Measurements from ENCODE around the gene R3HDM2.
"Not testable (repeated sequence)": the region's sequence is repeated elsewhere in the genome, so short reads cannot be mapped to it uniquely, and the experiment has no call there.

R3HDM2 gene

DNA sequence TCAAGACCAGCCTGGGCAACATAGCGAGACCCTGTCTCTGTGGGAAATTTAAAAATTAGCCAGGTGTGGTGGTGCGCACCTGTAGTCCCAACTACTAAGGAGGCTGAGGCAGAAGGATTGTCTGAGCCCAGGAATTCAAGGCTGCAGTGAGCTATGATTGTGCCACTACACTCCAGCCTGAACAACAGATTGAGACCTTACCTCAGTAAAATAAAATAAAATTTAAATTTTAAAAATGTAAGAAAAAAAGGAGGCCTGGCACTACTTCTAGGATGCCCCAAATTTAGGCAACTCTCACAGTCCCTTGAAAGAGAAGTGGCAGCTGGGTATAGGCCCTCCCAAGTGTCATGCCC, 23.3 kb upstream of the R3HDM2 start:
- DNase-seq (ENCODE audit: low read depth in 2 of 2, low spot score in 1 of 2) = no peak

DNA sequence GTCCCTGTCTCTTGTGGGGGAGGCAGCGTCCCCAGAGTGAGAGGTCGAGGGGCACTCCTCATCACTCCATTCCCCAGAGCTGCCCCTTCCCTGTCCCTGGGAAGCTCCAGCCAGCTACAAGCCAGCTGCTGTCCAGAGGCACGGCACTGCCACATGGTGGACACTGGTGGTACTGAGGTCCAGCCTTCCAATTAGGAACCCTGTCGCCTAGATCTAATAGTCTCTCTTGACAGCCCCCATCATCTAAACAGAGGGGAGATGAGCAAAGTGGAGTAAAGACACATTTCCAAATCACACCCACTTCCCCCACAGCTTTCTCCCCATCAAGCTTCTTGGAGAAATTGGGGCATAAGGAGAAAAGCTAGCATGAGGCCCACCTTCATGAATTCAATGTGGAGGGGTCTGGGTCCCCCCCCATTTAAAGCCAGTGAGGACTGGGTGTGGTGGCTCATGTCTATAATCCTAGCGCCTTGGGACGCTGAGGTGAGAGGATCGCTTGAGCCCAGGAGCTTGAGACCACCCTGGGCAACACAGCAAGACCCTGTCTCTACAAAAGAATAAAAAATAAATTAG, 22.2 kb upstream of the R3HDM2 start:
- peak in 1 of 2 donors; percentile 27 for DNase-seq (ENCODE audit: low read depth in 2 of 2, low spot score in 1 of 2)

DNA sequence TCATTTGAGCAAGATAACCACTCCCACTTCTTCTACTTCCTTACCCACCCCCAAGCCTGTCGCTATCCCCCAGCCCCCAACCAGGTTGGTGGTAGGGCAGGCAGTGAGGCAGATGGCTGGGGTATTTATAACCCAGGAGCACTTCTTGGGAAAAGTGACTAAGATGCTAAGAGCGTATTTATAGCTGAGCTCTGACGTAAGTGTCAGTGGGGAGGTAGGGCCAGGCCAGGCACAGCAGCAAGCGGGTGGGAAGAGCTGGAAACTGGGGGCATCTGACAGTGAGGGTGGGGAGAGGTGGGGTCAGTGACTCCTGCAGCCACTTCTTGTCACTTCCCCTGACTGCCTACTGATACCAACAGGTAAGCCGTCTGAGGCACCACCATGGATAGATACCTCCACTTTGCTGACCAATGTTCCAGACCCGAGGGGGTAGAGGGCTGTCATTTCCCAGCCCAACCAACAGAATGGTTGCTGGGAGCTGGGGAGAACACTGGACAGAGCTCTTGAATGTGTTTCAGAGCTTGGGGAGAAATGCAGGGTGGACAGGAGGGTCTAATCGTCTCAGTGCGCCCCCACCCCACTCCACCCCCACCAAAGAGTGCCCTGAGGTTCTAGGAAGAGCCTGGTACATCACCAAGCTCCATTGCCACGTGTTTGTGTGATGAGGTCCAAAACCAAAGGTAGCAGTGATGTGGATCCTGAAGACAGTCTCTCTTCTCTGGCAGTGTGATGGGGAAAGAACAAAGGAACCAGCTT, 21.5 kb upstream of the R3HDM2 start:
- no peak for DNase-seq (ENCODE audit: low read depth in 2 of 2, low spot score in 1 of 2)

DNA sequence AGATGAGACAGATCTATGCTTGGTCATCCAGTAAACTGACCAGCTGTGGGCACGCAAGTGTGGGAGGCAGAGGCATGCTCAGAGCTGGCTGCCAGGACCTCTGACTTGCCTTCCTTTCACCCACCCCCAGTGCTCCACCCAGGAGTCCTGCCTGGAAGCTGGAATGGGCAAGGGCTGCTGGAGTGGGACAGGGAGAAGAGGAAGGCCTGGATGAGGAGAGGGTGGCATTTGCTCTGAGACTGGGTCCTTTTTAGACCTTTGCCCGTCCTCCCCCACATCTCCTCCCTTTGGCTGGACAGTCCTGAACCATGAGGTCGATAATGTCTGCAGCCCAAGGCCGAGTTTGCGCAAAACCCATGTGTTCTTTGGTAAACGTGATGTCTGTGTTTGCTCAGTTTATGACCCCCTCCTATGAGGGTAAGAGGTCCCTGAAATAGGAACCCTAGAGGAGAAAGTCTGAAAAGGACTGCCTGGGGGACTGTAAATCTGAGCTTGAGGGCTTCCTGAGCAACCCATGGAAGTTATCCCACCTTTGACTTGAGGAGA, 20.5 kb upstream of the R3HDM2 start:
- DNase-seq (ENCODE audit: low read depth in 2 of 2, low spot score in 1 of 2) = no peak

DNA sequence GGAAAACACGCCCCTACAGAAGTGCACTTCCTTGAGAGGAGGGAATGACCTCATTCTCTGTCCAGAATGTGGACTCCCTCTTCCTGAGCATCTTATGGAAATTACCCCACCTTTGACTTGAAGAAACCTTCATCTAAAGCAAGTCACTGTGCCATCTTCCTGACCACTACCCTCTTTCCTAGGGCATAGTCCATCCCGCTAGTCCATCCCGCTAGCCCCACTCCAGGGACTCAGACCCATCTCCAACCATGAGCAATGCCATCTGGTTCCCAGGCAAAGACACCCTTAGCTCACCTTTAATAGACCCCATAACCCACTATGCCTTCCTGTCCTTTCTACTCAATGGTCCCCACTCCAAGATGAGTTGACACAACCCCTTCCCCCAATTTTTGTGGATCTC, 19.2 kb upstream of the R3HDM2 start:
- DNase-seq (ENCODE audit: low read depth in 2 of 2, low spot score in 1 of 2) = no peak

DNA sequence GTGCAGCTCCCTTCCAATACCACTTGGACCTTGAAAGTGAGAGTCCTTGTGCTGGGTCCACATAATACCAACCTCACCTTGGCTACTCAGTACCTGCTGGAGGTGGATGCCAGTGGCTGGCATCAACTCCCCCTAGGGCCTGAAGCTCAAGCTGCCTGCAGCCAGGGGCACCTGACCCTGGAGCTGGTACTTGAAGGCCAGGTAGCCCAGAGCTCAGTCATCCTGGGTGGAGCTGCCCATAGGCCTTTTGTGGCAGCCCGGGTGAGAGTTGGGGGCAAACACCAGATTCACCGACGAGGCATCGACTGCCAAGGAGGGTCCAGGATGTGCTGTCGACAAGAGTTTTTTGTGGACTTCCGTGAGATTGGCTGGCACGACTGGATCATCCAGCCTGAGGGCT, 18.5 kb upstream of the R3HDM2 start:
- no peak for DNase-seq (ENCODE audit: low read depth in 2 of 2, low spot score in 1 of 2)

DNA sequence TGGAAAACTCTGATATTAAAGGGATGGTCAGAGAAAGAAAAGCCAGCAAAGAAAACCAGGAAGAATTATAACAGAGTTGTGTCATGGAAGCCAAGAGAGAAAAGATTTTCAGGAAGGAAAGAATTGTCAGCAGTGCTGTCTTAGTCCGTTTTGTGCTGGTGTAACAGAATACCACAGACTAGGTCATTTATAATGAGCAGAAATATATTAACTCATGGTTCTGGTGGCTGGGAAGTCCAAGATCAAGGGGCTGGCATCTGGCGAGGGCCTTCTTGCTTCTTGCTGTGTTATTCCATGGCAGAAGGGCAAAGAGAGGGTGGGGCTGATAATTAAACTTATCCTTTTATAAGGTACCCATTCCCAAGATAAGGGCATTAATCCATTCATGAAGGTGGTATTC, 17.8 kb upstream of the R3HDM2 start:
- no peak for DNase-seq (ENCODE audit: low read depth in 2 of 2, low spot score in 1 of 2)

DNA sequence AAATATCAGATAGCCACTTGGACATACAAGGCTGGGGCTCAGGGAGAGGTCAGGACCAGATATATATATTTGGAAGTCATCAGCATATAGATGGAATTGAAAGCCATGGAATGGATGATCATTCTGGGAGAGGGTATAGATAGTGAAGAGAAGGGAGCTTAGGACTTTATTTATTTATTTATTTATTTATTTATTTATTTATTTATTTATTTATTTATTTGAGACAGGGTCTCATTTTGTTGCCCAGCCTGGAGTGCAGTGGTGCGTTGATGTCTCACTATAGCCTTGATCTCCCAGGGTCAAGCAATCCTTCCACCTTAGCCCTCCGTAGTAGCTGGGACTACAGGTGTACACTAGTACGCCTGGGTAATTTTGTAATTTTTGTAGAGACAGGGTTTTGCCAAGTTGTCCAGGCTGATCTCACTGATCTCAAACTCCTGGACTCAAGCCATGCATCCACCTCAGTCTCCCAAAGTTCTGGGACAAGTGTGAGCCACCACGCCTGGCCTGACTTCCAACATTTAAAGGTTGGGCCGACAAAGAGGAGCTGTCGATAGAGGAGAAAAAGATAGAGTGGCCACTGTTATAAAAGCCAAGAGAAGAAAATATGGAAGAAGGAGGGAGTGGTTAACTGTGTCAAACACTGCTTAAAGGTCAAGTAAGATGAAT, 15.6 kb upstream of the R3HDM2 start:
- DNase-seq (ENCODE audit: low read depth in 2 of 2, low spot score in 1 of 2) = no peak

DNA sequence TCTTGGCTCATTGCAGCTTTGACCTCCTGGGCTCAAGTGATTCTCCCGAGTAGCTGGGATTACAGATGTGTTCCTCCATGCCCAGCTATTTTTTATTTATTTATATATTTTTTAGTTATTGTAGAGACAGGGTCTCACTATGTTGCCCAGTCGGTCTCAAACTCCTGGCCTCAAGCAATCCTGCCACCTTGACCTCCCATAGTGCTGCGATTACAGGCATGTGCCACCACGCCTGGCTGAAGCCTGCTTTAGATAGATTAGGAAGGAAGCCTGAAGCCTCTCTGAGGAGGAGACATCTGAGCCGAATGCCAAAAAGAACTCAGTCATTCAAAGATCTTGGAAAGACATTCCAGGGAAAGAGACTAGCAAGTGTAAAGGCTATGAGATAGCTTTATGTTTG, 13.9 kb upstream of the R3HDM2 start:
- no peak for DNase-seq (ENCODE audit: low read depth in 2 of 2, low spot score in 1 of 2)

DNA sequence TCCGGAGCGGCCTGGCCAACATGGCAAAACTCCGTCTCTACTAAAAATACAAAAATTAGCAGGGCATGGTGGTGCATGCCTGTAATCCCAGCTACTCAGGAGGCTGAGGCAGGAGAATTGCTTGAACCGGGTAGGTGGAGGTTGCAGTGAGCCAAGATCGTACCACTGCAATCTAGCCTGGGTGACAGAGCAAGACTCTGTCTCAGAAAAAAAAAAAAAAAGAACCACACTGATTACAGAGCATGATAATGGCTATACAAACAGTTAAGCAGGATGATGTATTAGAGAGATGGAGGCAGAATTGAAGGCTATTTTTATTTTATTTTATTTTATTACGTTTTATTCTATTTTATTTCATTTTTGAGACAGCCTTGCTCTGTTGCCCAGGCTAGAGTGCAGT, 13.5 kb upstream of the R3HDM2 start:
- not testable (repeated sequence) for DNase-seq (ENCODE audit: low read depth in 2 of 2, low spot score in 1 of 2)

DNA sequence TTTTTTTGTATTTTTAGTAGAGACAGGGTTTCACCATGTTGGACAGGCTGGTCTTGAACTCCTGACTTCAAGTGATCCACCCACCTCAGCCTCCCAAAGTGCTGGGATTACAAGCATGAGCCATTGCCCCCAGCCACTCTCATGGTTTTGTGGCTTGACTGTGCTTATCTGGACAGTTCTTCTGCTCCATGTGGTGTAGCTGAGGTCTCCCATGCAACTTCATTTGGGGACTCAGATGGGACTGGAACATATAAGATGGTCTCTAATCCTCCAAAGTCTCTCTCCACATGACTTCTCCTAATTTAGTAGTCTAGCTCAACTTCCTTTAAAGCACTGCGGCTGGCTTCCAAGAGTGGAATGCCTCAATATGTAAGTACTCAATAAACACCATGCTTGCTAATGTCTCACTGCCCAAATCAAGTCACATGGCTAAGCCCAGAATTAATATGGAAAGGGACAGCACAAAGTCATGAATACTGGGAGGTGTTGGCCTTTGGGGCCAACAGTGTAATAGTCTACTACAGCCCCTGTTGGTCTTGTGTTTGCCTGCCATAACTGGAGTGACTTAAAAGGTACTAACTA, 11.1 kb upstream of the R3HDM2 start:
- no peak for DNase-seq (ENCODE audit: low read depth in 2 of 2, low spot score in 1 of 2)

DNA sequence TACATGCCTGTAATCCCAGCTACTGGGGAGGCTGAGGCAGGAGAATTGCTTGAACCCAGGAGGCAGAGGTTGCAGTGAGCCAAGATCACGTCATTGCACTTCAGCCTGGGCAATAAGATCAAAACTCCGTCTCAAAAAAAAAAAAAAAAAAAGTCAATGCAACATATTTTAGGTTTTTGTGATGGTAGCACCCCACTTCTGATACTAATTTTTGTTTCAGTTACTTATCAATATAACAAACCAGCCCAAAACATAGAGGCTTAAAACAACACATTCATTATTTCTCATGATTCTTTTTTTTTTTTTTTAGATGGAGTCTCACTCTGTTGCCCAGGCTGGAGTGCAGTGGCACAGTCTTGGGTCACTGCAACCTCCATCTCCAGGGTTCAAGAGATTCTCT, 10.6 kb upstream of the R3HDM2 start:
- DNase-seq (ENCODE audit: low read depth in 2 of 2, low spot score in 1 of 2) = not testable (repeated sequence)

DNA sequence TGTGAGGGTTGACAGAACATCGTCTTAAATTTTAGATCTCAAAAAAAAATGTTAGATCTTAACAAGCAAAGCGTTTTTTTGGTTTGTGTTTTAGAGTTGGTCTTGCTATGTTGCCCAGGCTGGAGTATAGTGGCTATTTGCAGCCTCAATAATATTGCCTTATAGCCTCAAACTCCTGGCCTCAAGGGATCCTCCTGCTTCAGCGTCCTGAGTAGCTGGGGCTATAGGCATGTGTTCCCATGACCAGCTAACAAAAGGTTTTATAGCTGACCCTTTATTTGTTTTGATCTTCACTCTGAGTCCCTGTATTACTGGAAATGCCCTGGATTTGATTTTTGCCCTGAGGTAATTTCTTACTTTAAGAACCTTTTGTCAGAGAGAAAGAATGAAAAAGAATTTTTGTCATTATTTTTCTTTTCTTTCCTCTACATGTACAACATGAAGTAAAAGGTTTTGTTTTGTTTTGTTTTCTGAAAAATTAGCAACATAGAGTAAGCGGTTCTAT, 9.0 kb upstream of the R3HDM2 start:
- DNase-seq (ENCODE audit: low read depth in 2 of 2, low spot score in 1 of 2) = no peak

DNA sequence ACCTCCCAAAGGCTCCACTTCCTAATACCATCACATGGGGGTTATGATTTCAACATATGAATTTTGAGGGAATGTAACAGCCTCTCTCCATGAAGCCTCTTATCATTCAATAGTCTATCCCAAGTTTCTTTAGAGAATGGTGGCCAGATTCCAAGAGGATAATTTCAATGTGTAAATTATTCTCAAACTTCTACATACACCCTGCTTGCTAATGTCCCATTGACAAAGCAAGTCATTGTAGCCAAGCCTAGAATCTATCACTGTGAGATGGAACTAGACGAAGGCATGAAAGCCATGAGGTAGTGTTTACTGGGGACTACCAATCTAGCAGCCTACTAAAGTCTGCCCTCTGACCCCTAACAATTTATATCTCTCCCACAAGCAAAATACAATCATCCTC, 7.6 kb upstream of the R3HDM2 start:
- no peak for DNase-seq (ENCODE audit: low read depth in 2 of 2, low spot score in 1 of 2)

DNA sequence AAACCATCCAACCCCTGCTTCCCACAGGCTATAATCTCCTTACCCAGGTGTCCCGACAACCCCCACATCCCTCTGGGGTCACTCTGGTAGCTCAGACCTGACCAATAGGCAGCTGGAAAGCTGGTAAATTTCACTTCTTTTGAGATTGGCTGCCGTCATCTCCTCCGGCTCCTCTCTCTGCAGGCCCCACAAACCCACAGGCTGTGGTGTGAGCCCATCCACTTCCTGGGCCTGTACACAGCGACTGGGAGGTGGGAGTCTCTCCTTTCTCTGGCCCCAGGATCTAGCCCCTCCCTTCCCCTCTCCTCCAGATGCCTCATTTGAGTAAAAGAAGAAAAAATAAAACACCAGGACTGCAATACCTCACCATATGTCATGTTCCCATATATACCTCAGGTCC, 4.5 kb upstream of the R3HDM2 start:
- no peak for DNase-seq (ENCODE audit: low read depth in 2 of 2, low spot score in 1 of 2)

DNA sequence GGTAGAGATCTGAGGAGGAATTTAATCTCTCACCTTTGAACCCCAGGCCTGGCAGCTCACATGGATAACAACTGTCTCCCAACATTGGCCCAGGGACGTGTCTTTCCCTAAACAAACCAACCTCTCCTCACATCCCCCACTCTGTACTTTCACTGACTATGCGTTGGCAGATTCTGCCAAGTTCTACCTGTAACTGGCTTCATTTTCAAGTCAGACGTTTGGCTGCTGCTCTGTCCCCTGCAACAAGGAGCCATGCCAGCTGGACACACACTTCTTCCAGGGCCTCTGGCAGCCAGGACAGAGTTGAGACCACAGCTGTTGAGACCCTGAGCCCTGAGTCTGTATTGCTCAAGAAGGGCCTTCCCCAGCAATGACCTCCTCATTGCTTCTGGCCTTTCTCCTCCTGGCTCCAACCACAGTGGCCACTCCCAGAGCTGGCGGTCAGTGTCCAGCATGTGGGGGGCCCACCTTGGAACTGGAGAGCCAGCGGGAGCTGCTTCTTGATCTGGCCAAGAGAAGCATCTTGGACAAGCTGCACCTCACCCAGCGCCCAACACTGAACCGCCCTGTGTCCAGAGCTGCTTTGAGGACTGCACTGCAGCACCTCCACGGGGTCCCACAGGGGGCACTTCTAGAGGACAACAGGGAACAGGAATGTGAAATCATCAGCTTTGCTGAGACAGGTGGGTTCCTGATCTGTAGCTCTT, 3.8 kb upstream of the R3HDM2 start, which contains the start of gene INHBC:
INHBC (plus strand) TSS at position 268 of the 707 bp plus-strand sequence; CDS start at position 371, 103 bp downstream.
- DNase-seq (ENCODE audit: low read depth in 2 of 2, low spot score in 1 of 2) = no peak

DNA sequence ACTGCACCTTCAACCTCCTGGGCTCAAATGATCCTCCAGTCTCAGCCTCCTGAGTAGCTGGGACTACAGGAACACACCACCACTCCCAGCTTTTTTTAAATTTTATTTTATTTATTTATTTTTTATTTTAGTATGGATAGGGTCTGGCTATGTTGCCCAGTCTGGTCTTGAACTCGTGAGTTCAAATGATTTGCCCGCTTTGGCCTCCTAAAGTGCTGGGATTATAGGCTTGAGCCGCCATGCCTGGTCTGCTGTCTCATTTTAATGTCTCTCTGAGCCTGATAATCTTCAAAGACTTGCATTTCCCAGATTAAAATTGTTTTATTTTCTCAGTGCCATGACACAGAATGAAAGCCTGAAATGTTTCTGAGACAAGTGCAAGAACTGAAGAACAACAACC, 2.5 kb upstream of the R3HDM2 start:
- DNase-seq (ENCODE audit: low read depth in 2 of 2, low spot score in 1 of 2) = no peak

DNA sequence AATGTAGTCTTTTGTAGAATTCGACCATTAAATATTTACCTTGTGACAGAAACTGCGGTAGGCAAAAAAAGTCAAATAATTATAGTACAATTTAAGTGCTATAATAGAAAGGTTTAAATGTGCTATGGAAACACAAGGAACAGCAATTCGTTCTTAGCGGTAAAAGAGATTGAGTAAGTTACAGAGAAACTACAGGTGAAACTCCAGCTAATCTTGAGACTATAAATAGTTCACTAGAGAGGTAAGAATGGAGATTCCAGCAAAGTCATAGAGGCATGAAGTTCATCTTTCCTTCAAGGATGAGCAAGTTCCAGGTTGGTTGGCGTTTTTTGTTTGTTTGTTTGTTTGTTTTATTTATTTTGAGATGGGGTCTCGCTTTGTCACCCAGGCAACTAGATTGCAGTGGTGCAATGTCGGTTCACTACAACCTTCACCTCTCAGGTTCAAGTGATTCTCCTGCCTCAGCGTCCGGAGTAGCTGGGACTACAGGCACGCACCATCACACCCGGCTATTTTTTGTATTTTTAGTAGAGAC, 878 bp upstream of the R3HDM2 start:
- DNase-seq (ENCODE audit: low read depth in 2 of 2, low spot score in 1 of 2) = no peak

DNA sequence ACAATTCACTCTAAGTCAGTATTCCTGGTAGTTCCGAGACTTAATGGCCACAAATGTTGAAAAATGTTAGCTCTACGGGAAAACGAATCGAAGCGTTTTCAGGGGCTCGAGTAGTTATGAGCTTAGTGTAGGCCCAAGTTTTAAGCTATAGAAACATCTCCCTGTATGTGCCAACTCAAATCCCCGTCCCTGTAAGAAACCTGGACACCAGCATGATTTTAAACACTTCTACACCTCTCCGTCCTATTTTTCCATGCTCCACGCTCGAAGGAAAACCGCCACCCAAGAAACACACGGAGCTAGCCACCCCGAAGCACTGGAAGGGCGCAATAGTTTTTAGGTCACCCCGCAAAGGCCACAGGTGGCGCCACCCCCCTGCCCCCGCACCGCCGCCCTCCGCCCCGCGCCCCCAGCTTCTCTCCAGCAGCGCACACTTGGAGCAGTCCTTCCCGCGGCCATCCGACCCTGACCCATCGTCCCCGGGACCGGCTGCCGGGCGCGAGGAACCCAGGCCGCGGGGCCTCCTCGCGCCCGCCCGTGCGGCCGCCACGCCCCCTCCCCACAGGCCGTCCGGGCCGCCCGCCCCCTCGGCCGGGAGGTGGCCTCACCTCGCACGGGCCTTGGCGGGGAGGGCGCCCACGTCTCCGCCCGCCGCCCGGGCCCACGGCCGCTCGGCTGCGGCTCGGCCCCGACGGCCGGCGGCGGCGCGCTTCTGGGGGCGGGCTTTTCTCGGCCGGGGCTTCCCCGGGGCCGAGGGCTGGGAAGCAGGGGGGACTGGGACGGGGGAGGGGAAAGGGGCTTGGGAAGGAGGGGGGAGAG, 522 bp downstream of the R3HDM2 start:
- peak; percentile 5 to 11 for DNase-seq (ENCODE audit: low read depth in 2 of 2, low spot score in 1 of 2)

Data from stimulated activated CD8-positive, alpha-beta memory T cell treated with anti-CD3 and anti-CD28 coated beads, Interleukin-4, amount 100 ng/mL, for 1 hour (primary cell).